ENCODE data around the gene NBPF15. TPM values are rescaled to one million over a fixed set of nuclear protein-coding genes. Genes with fewer than 3 reads are reported as not detected.

Gene NBPF15
- total RNA-seq, 1 experiment from 2014 or later: 36.1 TPM

Small RNA genes lying within 50 kb of the gene (small RNA-seq; reads per million reads assigned to genes)
- gene AC246785.4: not detected
- gene RNVU1-15: 12.6 reads per million, percentile 92 among the genes with 10 or more reads in this experiment

Other genes with a start within 250 kb of the NBPF15 start
- not detected in 2 replicates for gene PPIAL4E, start 88.0 kb downstream of the NBPF15 start, total RNA-seq (2014; rRNA removed; shearing (Covaris generic))
- gene PPIAL4F, start 131.2 kb upstream of the NBPF15 start, total RNA-seq (2014; rRNA removed; shearing (Covaris generic)): not detected in 2 replicates

Measured in HT1080 (cell line).